GM12878 (cell line): ENCODE measurements around the gene PSMC6. TPM values are rescaled to one million over a fixed set of nuclear protein-coding genes. Genes with fewer than 3 reads are reported as not detected.

Experiments
- ATAC-seq: fragments of 200-7000 bp; cut with Tn5 transposase; 3 replicates; pipeline ENCODE4 v1.9.1; 2020; ENCODE audit warnings: mild to moderate bottlenecking, moderate library complexity
- BruUV-seq: library from RNA; stranded (reverse); fragments of 400-500 nt; replicated peaks from 2 replicates; lab custom pipeline; 2021; lab: Mats Ljungman, UMichigan
- CTCF ChIA-PET: fragments of 300-600 bp; sonication (Branson Sonifier 250); formaldehyde crosslinking; extraction: SDS; loops from one replicate; lab custom pipeline; 2021; ENCODE audit warnings: inconsistent platforms; lab: Yijun Ruan, JAX
- POLR2A ChIA-PET: fragments of 350-600 bp; formaldehyde crosslinking; extraction: SDS; loops from one replicate; lab custom pipeline; 2021; ENCODE audit warnings: inconsistent platforms; lab: Charles Lee
- RAD21 ChIA-PET: fragments of 300-600 bp; sonication (Branson Sonifier 250); formaldehyde crosslinking; loops from one replicate; lab custom pipeline; 2023; ENCODE audit warnings: antibody characterized with exemption; ENCODE audit not compliant: unreplicated experiment; lab: Charles Lee
- SMC1A ChIA-PET: fragments of 300-600 bp; sonication (Branson Sonifier 250); formaldehyde crosslinking; loops from one replicate; lab custom pipeline; 2023; ENCODE audit not compliant: unreplicated experiment, uncharacterized antibody; lab: Charles Lee
- DNase-seq: peaks from one replicate; pipeline ENCODE4 v3.0.0-alpha.2; 2011; ENCODE audit warnings: low read depth, low spot score
- FAIRE-seq: peaks from 3 replicates; lab custom pipeline; 2011; peaks lifted over from hg19 to GRCh38; lab: Jason Lieb, UNC
- H2AFZ ChIP-seq: 2 replicates; pipeline ENCODE4 v1.6.0; 2011; ENCODE audit warnings: low read depth, low read length, control low read depth; ENCODE audit not compliant: control insufficient read depth
- H3K27ac ChIP-seq: 2 replicates; pipeline ENCODE4 v1.5.1; 2011; ENCODE audit warnings: control low read depth; ENCODE audit not compliant: control insufficient read depth, insufficient read depth
- H3K27me3 ChIP-seq, 2 experiments: replicated peaks in 1 of 2; 2 replicates each; pipeline versions ENCODE4 v1.6.0 to v1.6.1; 2011; ENCODE audit warnings: low read length in 1 of 2; ENCODE audit not compliant: control insufficient read depth in 2 of 2, insufficient read depth in 2 of 2
- H3K36me3 ChIP-seq, 2 experiments: 2 replicates each; pipeline ENCODE4 v1.5.1; 2011; ENCODE audit warnings: low read length in 1 of 2; ENCODE audit not compliant: control insufficient read depth in 2 of 2, insufficient read depth in 2 of 2
- H3K4me1 ChIP-seq: 2 replicates; pipeline ENCODE4 v1.6.1; 2011; ENCODE audit warnings: mild to moderate bottlenecking, low read length, moderate library complexity, mixed read lengths; ENCODE audit not compliant: control insufficient read depth, insufficient read depth
- H3K4me2 ChIP-seq: 2 replicates; pipeline ENCODE4 v1.6.0; 2011; ENCODE audit warnings: control low read depth; ENCODE audit not compliant: control insufficient read depth, insufficient read depth
- H3K4me3 ChIP-seq: fragments of 200-600 bp; sonication (generic); 2 replicates; pipeline ENCODE4 v1.5.1; 2016
- H3K79me2 ChIP-seq: 2 replicates; pipeline ENCODE4 v1.6.0; 2011; ENCODE audit warnings: low read length; ENCODE audit not compliant: control insufficient read depth, insufficient read depth
- H3K9ac ChIP-seq: 2 replicates; pipeline ENCODE4 v1.8.0; 2011; ENCODE audit warnings: low read length, control low read depth, mixed read lengths; ENCODE audit not compliant: control insufficient read depth, insufficient read depth
- H3K9me3 ChIP-seq: replicated peaks from 3 replicates; pipeline ENCODE4 v1.5.1; 2011; ENCODE audit warnings: mild to moderate bottlenecking, low read length; ENCODE audit not compliant: control insufficient read depth, insufficient read depth
- H4K20me1 ChIP-seq: 2 replicates; pipeline ENCODE4 v1.6.0; 2011; ENCODE audit not compliant: control insufficient read depth, insufficient read depth
- BCL11A ChIP-seq: IDR thresholded peaks from 2 replicates; pipeline ENCODE4 v1.6.1; 2011; ENCODE audit warnings: low read depth, low read length
- BRCA1 ChIP-seq: IDR thresholded peaks from 2 replicates; pipeline ENCODE4 v1.6.1; 2011; ENCODE audit warnings: low read depth, low read length, improper control_type of control experiment
- CREM ChIP-seq: IDR thresholded peaks from 2 replicates; pipeline ENCODE4 v1.6.1; 2014; ENCODE audit warnings: antibody characterized with exemption, low read depth
- E2F8 ChIP-seq: fragments of 450-650 bp; IDR thresholded peaks from 2 replicates; pipeline ENCODE4 v1.6.1; 2018; ENCODE audit warnings: mild to moderate bottlenecking, low read depth, moderate library complexity; ENCODE audit not compliant: partially characterized antibody
- FOS ChIP-seq: IDR thresholded peaks from 3 replicates; pipeline ENCODE4 v1.6.1; 2011; ENCODE audit warnings: borderline replicate concordance; ENCODE audit not compliant: insufficient read length; ENCODE audit errors: extremely low read depth
- REST ChIP-seq: IDR thresholded peaks from 2 replicates; pipeline ENCODE4 v1.6.1; 2012; ENCODE audit warnings: mild to moderate bottlenecking, low read depth, low read length
- RFX5 ChIP-seq: IDR thresholded peaks from 2 replicates; pipeline ENCODE4 v1.6.1; 2011; ENCODE audit warnings: low read depth, low read length, improper control_type of control experiment
- RUNX3 ChIP-seq: IDR thresholded peaks from 2 replicates; pipeline ENCODE4 v1.6.1; 2012; ENCODE audit warnings: low read length, inconsistent platforms
- SREBF2 ChIP-seq: IDR thresholded peaks from 2 replicates; pipeline ENCODE4 v1.6.1; 2012; ENCODE audit warnings: mild to moderate bottlenecking, low read length
- SUPT20H ChIP-seq: IDR thresholded peaks from 2 replicates; pipeline ENCODE4 v1.6.1; 2011; ENCODE audit warnings: low read depth, mild to moderate bottlenecking, low read length, moderate library complexity, borderline replicate concordance; ENCODE audit not compliant: control insufficient read depth
- TCF12 ChIP-seq: IDR thresholded peaks from 2 replicates; pipeline ENCODE4 v1.6.1; 2011; ENCODE audit warnings: low read depth, mild to moderate bottlenecking, low read length
- TCF7 ChIP-seq: IDR thresholded peaks from 2 replicates; pipeline ENCODE4 v1.6.1; 2014; ENCODE audit warnings: antibody characterized with exemption, borderline replicate concordance
- WGBS: methylation state at CpG from one replicate; pipeline ENCODE4 v1.1.6; 2016; ENCODE audit warnings: low lambda C conversion rate; ENCODE audit not compliant: insufficient replicate concordance, insufficient coverage; ENCODE audit errors: missing lambda C conversion rate; 5-methylcytosine and 5-hydroxymethylcytosine counted together
- in situ Hi-C: fragments of 300-500 bp; cut with MboI; formaldehyde crosslinking; loops from 9 replicates; pipeline ENCODE4 v1.14.3; 2018; ENCODE audit warnings: mixed read lengths
- intact Hi-C: fragments of 100-400 bp; cut with micrococcal nuclease; formaldehyde crosslinking; loops from one replicate; pipeline ENCODE4 v1.14.2; 2022; ENCODE audit not compliant: unreplicated experiment
- polyA plus RNA-seq, 11 experiments: library from polyadenylated mRNA; depleted of rRNA in 4 of 11; unstranded in 6 of 11; stranded (reverse) in 5 of 11; fragments of >200 nt; fragmentation: Nextera tagmentation in 4 of 11; fragmentation: Illumina TruSeq in 1 of 11; extraction: Ambion mirVana in 4 of 11; extraction: Trizol in 1 of 11; gene quantifications; 1 replicate in 1 of 11; 2 replicates in 10 of 11; pipeline versions ENCODE4 v1.2.1 to v1.2.3, GENCODE V29; 2011 to 2016; ENCODE audit warnings: inconsistent platforms in 2 of 11, missing spikeins in 2 of 11, low read depth in 1 of 11
- total RNA-seq, 4 experiments: library from RNA; depleted of rRNA in 3 of 4; stranded (reverse); fragments of >200 nt in 3 of 4; fragmentation: Illumina TruSeq in 1 of 4; extraction: Trizol in 1 of 4; gene quantifications; 2 replicates each; pipeline versions ENCODE4 v1.2.1 to v1.2.3, GENCODE V29; 2013 to 2021
- TF ChIP-seq, protein P1 (sequence below): fragments of 450-650 bp; IDR thresholded peaks from 2 replicates; pipeline ENCODE4 v1.6.1; 2017; ENCODE audit warnings: mild to moderate bottlenecking, moderate library complexity

The PSMC6 gene
- total and polyA plus RNA-seq, 10 of the 15 experiments (the other 5 are each of a cell fraction or from before 2014, with no cell fraction given), result 71.4 to 192 (median 153) TPM

GRCh38 chr14:52660832-52661231 is 46.2 kb upstream of the PSMC6 start:
- CTCF ChIA-PET, result no interaction called here
- RAD21 ChIA-PET, result no interaction called here
- no peak overlapping the region for H3K9ac ChIP-seq
- POLR2A ChIA-PET, result no interaction called here
- no peaks in the 10 kb centered on the region for H3K4me1 ChIP-seq
- DNase-seq (no peak), ATAC-seq (no peak), FAIRE-seq (no peak)
- 100% methylated on average over 1 of the region's 1 CpG for WGBS
- intact Hi-C loops, result no loop called here
- H3K36me3 ChIP-seq, result peaks cover 2 to 19% of the 10 kb centered on the region in 2 experiments
- H3K9me3 ChIP-seq, result no peaks in the 10 kb centered on the region; the same call in 2 of the 3 replicates
- no peak overlapping the region for H3K4me2 ChIP-seq
- no peak for TF ChIP-seq E2F8
- no peak for TF ChIP-seq FOS
- TF ChIP-seq BCL11A, result no peak
- TF ChIP-seq BRCA1, result no peak
- TF ChIP-seq CREM, result no peak
- TF ChIP-seq SREBF2, result no peak
- no peak for TF ChIP-seq RFX5
- TF ChIP-seq SUPT20H, result no peak
- no peak for TF ChIP-seq TCF12
- TF ChIP-seq TCF7, result no peak
- TF ChIP-seq REST, result no peak
- TF ChIP-seq, protein P1, sequence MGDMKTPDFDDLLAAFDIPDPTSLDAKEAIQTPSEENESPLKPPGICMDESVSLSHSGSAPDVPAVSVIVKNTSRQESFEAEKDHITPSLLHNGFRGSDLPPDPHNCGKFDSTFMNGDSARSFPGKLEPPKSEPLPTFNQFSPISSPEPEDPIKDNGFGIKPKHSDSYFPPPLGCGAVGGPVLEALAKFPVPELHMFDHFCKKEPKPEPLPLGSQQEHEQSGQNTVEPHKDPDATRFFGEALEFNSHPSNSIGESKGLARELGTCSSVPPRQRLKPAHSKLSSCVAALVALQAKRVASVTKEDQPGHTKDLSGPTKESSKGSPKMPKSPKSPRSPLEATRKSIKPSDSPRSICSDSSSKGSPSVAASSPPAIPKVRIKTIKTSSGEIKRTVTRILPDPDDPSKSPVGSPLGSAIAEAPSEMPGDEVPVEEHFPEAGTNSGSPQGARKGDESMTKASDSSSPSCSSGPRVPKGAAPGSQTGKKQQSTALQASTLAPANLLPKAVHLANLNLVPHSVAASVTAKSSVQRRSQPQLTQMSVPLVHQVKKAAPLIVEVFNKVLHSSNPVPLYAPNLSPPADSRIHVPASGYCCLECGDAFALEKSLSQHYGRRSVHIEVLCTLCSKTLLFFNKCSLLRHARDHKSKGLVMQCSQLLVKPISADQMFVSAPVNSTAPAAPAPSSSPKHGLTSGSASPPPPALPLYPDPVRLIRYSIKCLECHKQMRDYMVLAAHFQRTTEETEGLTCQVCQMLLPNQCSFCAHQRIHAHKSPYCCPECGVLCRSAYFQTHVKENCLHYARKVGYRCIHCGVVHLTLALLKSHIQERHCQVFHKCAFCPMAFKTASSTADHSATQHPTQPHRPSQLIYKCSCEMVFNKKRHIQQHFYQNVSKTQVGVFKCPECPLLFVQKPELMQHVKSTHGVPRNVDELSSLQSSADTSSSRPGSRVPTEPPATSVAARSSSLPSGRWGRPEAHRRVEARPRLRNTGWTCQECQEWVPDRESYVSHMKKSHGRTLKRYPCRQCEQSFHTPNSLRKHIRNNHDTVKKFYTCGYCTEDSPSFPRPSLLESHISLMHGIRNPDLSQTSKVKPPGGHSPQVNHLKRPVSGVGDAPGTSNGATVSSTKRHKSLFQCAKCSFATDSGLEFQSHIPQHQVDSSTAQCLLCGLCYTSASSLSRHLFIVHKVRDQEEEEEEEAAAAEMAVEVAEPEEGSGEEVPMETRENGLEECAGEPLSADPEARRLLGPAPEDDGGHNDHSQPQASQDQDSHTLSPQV, result no peak
- no peak for TF ChIP-seq RUNX3
- no peak overlapping the region for H3K27ac ChIP-seq
- no peaks in the 10 kb centered on the region for H4K20me1 ChIP-seq
- BruUV-seq, result no TSS peak
- no peak overlapping the region for H2AFZ ChIP-seq
- SMC1A ChIA-PET, result no interaction called here
- H3K79me2 ChIP-seq, result no peaks in the 10 kb centered on the region
- in situ Hi-C loops, result no loop called here
- H3K27me3 ChIP-seq, result no peaks in the 10 kb centered on the region
- no peak overlapping the region for H3K4me3 ChIP-seq
